ENCODE results near the gene ZMYND11. TPM values are rescaled to one million over a fixed set of nuclear protein-coding genes. Genes with fewer than 3 reads are reported as not detected.
A peak's percentile ranks its signal among the peaks of the same experiment; 100 is the strongest.

Gene ZMYND11
- total RNA-seq, 1 experiment from 2014 or later: 88.5 TPM

- Histone ChIP-seq H3K9me3 (replicated peaks) (no peaks in the 10 kb centered on the region), H3K36me3 (peaks cover 56% of the 10 kb centered on the region), H3K27me3 (replicated peaks) (no peaks in the 10 kb centered on the region), H3K4me3 (no peak overlapping the region), H3K27ac (no peak overlapping the region), H3K4me1 (replicated peaks) (no peaks in the 10 kb centered on the region)
- no peak for DNase-seq (ENCODE audit: low read depth in 1 of 2, low spot score in 2 of 2)
These were observed 142.7 kb downstream of the ZMYND11 start for GRCh38 chr10:277963-278362.

DNA sequence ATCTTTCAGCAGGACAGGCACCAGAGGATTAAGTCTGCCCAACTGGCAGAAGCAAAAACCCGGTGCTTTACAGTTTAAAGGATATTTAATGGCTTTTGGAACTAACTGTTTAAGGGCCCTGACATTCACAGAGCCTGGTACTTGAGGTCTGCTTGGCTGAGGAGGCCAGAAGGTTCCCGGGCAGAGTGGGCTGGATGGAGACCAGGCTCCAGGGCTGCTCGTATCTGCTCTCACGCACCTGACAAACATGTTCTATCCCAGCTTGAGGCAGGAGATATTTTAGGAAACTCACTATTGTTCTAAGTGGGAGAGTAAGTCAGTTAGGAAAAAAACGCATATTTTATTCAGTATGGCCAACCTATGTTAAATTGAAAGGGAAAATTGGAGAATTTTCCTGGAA lies 143.5 kb downstream of the ZMYND11 start:
- Histone ChIP-seq H3K9me3 (replicated peaks) (no peaks in the 10 kb centered on the region), H3K27ac (no peak overlapping the region), H3K4me3 (no peak overlapping the region), H3K27me3 (replicated peaks) (no peaks in the 10 kb centered on the region), H3K4me1 (replicated peaks) (no peaks in the 10 kb centered on the region), H3K36me3 (peaks cover 63% of the 10 kb centered on the region)
- no peak for DNase-seq (ENCODE audit: low read depth in 1 of 2, low spot score in 2 of 2)

DNA sequence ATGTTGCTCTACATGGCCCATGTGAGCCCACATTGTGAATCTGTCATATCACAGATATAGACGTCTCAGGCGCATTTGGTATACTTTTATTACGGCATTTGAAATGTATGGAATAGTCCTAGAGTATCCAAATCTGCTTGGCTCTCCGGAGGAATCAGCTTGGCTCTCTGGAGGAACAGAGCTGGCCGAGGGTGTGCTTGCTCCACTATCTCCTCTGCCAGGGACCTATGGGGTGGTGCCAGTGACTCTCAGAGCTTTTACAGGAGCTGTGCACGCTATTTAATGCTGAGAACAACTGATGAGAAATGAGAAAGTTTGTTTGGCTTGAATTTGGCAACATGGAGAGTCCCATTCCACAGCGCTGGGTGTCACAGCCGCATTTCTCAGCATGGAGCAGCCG lies 144.0 kb downstream of the ZMYND11 start:
- Histone ChIP-seq H3K9me3 (replicated peaks) (no peaks in the 10 kb centered on the region), H3K36me3 (peaks cover 67% of the 10 kb centered on the region), H3K4me3 (no peak overlapping the region), H3K27me3 (replicated peaks) (no peaks in the 10 kb centered on the region), H3K27ac (no peak overlapping the region), H3K4me1 (replicated peaks) (no peaks in the 10 kb centered on the region)
- DNase-seq (ENCODE audit: low read depth in 1 of 2, low spot score in 2 of 2): no peak

DNA sequence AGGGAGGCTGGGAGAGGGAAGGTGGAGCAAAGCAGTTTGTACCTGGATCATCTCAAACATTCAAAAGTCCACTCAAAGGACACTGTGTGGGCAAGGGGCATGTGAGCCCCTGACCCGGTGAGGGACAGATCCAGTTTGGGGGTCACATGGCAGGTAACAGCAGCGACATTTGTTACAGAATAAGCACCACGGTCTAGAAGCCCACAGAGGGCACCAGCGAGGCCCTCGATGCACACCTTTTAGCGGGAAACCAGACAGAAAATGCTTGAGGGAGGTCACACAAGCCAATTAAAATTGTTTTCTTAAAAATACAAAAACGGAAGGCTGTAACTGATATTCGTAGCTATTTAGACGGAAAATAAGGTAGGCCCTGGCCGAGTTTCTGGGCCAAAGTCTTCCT lies 144.4 kb downstream of the ZMYND11 start:
- Histone ChIP-seq H3K27me3 (replicated peaks) (no peaks in the 10 kb centered on the region), H3K4me1 (replicated peaks) (no peaks in the 10 kb centered on the region), H3K9me3 (replicated peaks) (no peaks in the 10 kb centered on the region), H3K4me3 (no peak overlapping the region), H3K27ac (no peak overlapping the region), H3K36me3 (peaks cover 71% of the 10 kb centered on the region)
- no peak for DNase-seq (ENCODE audit: low read depth in 1 of 2, low spot score in 2 of 2)

GRCh38 chr10:282294-283139 lies 147.3 kb downstream of the ZMYND11 start:
- no peaks in the 10 kb centered on the region for H3K27me3 ChIP-seq (replicated peaks)
- DNase-seq (ENCODE audit: low read depth in 1 of 2, low spot score in 2 of 2): no peak
- H3K4me1 ChIP-seq (replicated peaks): peaks cover 10% of the 10 kb centered on the region
- no peak overlapping the region for H3K4me3 ChIP-seq
- H3K9me3 ChIP-seq (replicated peaks): no peaks in the 10 kb centered on the region
- no peak overlapping the region for H3K27ac ChIP-seq
- peaks cover 77% of the 10 kb centered on the region for H3K36me3 ChIP-seq

GRCh38 chr10:283140-283479 lies 147.9 kb downstream of the ZMYND11 start:
- Histone ChIP-seq H3K4me3 (no peak overlapping the region), H3K9me3 (replicated peaks) (no peaks in the 10 kb centered on the region), H3K4me1 (replicated peaks) (peaks cover 16% of the 10 kb centered on the region), H3K27ac (no peak overlapping the region), H3K36me3 (peaks cover 77% of the 10 kb centered on the region), H3K27me3 (replicated peaks) (no peaks in the 10 kb centered on the region)
- DNase-seq (ENCODE audit: low read depth in 1 of 2, low spot score in 2 of 2): no peak

GRCh38 chr10:283916-284356 lies 148.7 kb downstream of the ZMYND11 start:
- peaks cover 16% of the 10 kb centered on the region for H3K4me1 ChIP-seq (replicated peaks)
- no peak overlapping the region for H3K4me3 ChIP-seq
- no peak for DNase-seq (ENCODE audit: low read depth in 1 of 2, low spot score in 2 of 2)
- peaks cover 72% of the 10 kb centered on the region for H3K36me3 ChIP-seq
- H3K27ac ChIP-seq: no peak overlapping the region
- H3K9me3 ChIP-seq (replicated peaks): no peaks in the 10 kb centered on the region
- H3K27me3 ChIP-seq (replicated peaks): no peaks in the 10 kb centered on the region

DNA sequence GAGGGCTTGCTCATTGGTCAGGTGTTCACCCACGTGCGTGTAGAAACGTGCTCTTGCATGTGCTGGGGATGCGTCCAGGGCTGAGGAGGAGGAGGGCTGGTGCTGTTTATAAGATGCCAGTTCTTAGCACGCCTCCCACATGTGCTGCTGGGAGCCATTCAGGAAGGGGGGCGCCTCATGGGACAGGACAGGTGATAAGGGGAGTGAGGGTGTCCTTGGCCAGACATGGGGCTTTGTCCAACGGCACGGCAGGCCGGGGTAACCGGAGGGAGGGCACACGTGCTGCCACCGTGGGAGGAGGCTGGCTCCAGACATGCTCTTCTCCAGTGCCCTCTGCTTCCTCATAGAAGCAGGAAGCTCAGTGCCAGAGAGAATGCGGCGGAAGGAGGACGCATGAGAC lies 150.0 kb downstream of the ZMYND11 start:
- Histone ChIP-seq H3K36me3 (peaks cover 71% of the 10 kb centered on the region), H3K9me3 (replicated peaks) (no peaks in the 10 kb centered on the region), H3K4me1 (replicated peaks) (peaks cover 16% of the 10 kb centered on the region), H3K4me3 (no peak overlapping the region), H3K27me3 (replicated peaks) (no peaks in the 10 kb centered on the region), H3K27ac (no peak overlapping the region)
- DNase-seq (ENCODE audit: low read depth in 1 of 2, low spot score in 2 of 2): no peak

DNA sequence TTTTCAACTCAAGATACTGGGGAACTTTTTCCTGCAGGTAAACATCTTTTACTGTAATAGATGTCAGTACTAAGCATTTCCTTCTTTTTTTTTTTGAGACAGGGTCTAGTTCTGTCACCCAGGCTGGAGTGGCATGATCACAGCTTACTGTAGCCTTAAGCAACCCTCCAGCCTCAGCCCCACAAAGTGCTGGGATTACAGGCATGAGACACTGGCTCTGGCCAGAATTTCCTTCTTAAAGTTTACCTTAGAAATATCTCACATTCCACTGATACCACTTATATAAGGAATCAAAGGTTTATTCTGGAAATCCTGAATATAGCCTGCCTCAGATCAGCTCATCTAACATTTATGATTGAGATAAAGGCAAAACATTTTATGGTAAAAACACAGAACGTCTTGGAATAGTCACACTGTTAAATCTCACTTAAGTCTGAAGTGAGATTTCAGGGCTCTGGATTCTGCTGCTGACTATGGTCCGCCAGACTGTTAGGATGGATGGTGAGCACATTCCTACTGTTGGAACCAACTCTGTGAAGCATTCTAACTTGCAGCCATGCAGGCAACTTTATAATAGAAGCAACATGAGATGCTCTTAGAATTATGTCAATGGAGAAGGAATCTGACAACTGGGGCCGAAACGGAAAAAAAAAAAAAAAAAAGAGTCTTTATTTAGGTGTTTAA lies 151.9 kb downstream of the ZMYND11 start:
- H3K27ac ChIP-seq: peak overlapping the region; percentile 12
- H3K27me3 ChIP-seq (replicated peaks): no peaks in the 10 kb centered on the region
- peak in 1 of 2 experiments; percentile 39 for DNase-seq (ENCODE audit: low read depth in 1 of 2, low spot score in 2 of 2)
- H3K9me3 ChIP-seq (replicated peaks): no peaks in the 10 kb centered on the region
- H3K4me1 ChIP-seq (replicated peaks): peaks cover 16% of the 10 kb centered on the region
- peaks cover 67% of the 10 kb centered on the region for H3K36me3 ChIP-seq
- no peak overlapping the region for H3K4me3 ChIP-seq

DNA sequence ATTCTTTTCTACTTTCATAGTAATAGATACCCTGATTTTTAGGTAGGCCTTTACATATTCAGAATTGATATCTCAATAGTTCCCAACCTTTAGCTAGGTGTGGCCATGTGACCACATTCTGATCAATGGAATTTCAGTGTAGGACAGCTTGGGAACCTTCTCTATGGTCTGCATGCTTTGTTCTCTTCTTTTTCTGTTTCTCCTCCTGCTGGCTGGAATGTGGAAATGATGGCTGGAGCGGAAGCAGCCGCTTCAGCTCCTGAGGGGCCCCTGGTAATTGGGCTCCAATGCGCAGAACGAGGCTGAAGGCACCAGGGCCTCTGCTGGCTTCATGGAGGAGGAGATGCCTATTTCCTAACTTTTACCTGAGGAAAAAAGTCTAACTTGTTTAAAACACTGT lies 152.6 kb downstream of the ZMYND11 start:
- H3K27me3 ChIP-seq (replicated peaks): no peaks in the 10 kb centered on the region
- H3K27ac ChIP-seq: peak overlapping the region; percentile 12; the same call in 1 of the 2 replicates
- H3K36me3 ChIP-seq: peaks cover 61% of the 10 kb centered on the region
- peaks cover 16% of the 10 kb centered on the region for H3K4me1 ChIP-seq (replicated peaks)
- H3K4me3 ChIP-seq: no peak overlapping the region
- DNase-seq (ENCODE audit: low read depth in 1 of 2, low spot score in 2 of 2): peak; percentile 56 to 61
- H3K9me3 ChIP-seq (replicated peaks): no peaks in the 10 kb centered on the region

- H3K4me3 ChIP-seq: no peak overlapping the region
- no peaks in the 10 kb centered on the region for H3K27me3 ChIP-seq (replicated peaks)
- H3K9me3 ChIP-seq (replicated peaks): no peaks in the 10 kb centered on the region
- peak in 1 of 2 experiments; percentile 13 for DNase-seq (ENCODE audit: low read depth in 1 of 2, low spot score in 2 of 2)
- H3K4me1 ChIP-seq (replicated peaks): peaks cover 16% of the 10 kb centered on the region
- no peak overlapping the region for H3K27ac ChIP-seq
- peaks cover 53% of the 10 kb centered on the region for H3K36me3 ChIP-seq
These were observed 153.3 kb downstream of the ZMYND11 start for GRCh38 chr10:288316-289200.

DNA sequence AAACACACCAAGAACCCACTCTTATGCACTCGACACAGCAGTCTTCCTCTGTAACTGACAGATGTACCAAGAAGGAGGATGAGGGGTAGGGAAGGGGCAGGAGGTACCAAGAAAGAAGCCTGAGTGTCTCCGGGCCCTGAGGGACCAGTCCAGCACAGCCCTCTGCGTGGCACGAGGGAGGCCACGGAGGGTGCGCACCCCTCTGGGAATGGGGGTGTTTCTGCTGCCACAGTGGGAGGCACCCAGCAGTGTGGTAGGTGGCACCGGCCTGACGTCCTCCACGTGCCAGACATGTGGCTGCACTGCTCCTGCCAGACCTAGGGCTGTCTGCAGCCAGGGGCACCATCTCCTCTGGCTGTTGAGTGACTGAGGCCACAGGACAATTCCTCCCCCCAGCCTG lies 154.3 kb downstream of the ZMYND11 start:
- Histone ChIP-seq H3K4me1 (replicated peaks) (peaks cover 16% of the 10 kb centered on the region), H3K9me3 (replicated peaks) (no peaks in the 10 kb centered on the region), H3K27ac (no peak overlapping the region), H3K36me3 (peaks cover 45% of the 10 kb centered on the region), H3K27me3 (replicated peaks) (no peaks in the 10 kb centered on the region), H3K4me3 (no peak overlapping the region)
- DNase-seq (ENCODE audit: low read depth in 1 of 2, low spot score in 2 of 2): peak in 1 of 2 experiments; percentile 33

GRCh38 chr10:290026-290725 lies 154.9 kb downstream of the ZMYND11 start:
- Histone ChIP-seq H3K4me3 (no peak overlapping the region), H3K27me3 (replicated peaks) (no peaks in the 10 kb centered on the region), H3K9me3 (replicated peaks) (no peaks in the 10 kb centered on the region), H3K36me3 (peaks cover 41% of the 10 kb centered on the region), H3K4me1 (replicated peaks) (peaks cover 16% of the 10 kb centered on the region), H3K27ac (no peak overlapping the region)
- peak in 1 of 2 experiments; percentile 22 for DNase-seq (ENCODE audit: low read depth in 1 of 2, low spot score in 2 of 2)

Measured in SJSA1 (cell line).